A673 (cell line): ENCODE measurements around the gene ANXA2R. TPM values are rescaled to one million over a fixed set of nuclear protein-coding genes. Genes with fewer than 3 reads are reported as not detected.
A peak's percentile ranks its signal among the peaks of the same experiment; 100 is the strongest.
"Not testable (repeated sequence)": the region's sequence is repeated elsewhere in the genome, so short reads cannot be mapped to it uniquely, and the experiment has no call there.

ENCODE experiments used
- BruUV-seq: library from RNA; stranded (reverse); fragments of 400-500 nt; replicated peaks from 2 replicates; lab custom pipeline; 2021; lab: Mats Ljungman, UMichigan
- CTCF ChIA-PET: fragments of 300-600 bp; sonication (Branson Sonifier 250); formaldehyde crosslinking; loops from one replicate; lab custom pipeline; 2022; ENCODE audit warnings: antibody characterized with exemption; lab: Charles Lee
- POLR2A ChIA-PET: fragments of 300-600 bp; sonication (Branson Sonifier 250); formaldehyde crosslinking; loops from one replicate; lab custom pipeline; 2022; ENCODE audit warnings: antibody characterized with exemption; ENCODE audit not compliant: low non-redundant PET; lab: Charles Lee
- DNase-seq: peaks from one replicate; pipeline ENCODE4 v3.0.0-alpha.2; 2015; ENCODE audit warnings: low spot score
- H3K27ac ChIP-seq: fragments of 200-600 bp; sonication (generic); 2 replicates; pipeline ENCODE4 v1.5.1; 2016; ENCODE audit warnings: mixed run types, low read depth, mild to moderate bottlenecking, mixed read lengths, antibody characterized with exemption, low read length; ENCODE audit not compliant: poor library complexity, severe bottlenecking
- H3K27me3 ChIP-seq: fragments of 200-600 bp; sonication (generic); replicated peaks from 2 replicates; pipeline ENCODE4 v1.6.1; 2017; ENCODE audit warnings: mixed run types, low read depth, mild to moderate bottlenecking, mixed read lengths, antibody characterized with exemption, low read length; ENCODE audit not compliant: insufficient read depth, poor library complexity
- H3K36me3 ChIP-seq: fragments of 200-600 bp; sonication (generic); 2 replicates; pipeline ENCODE4 v1.6.1; 2016; ENCODE audit warnings: mixed run types, mild to moderate bottlenecking, mixed read lengths, antibody characterized with exemption, low read length; ENCODE audit not compliant: insufficient read depth, poor library complexity, severe bottlenecking
- H3K4me1 ChIP-seq: fragments of 200-600 bp; sonication (generic); 2 replicates; pipeline ENCODE4 v1.6.1; 2017; ENCODE audit warnings: mixed run types, mild to moderate bottlenecking, mixed read lengths, antibody characterized with exemption, low read length; ENCODE audit not compliant: insufficient read depth, poor library complexity, severe bottlenecking
- H3K4me3 ChIP-seq: fragments of 200-600 bp; sonication (generic); 2 replicates; pipeline ENCODE4 v1.5.1; 2016; ENCODE audit warnings: low read depth, mixed run types, mild to moderate bottlenecking, mixed read lengths, low read length; ENCODE audit not compliant: poor library complexity, severe bottlenecking
- H3K9me3 ChIP-seq: fragments of 200-600 bp; sonication (generic); 2 replicates; pipeline ENCODE4 v1.6.1; 2016; ENCODE audit warnings: mixed run types, low read depth, mild to moderate bottlenecking, mixed read lengths, antibody characterized with exemption, low read length; ENCODE audit not compliant: poor library complexity, severe bottlenecking
- CTCF ChIP-seq: fragments of 300-800, 200-600 bp; sonication (generic); conservative IDR thresholded peaks from 2 replicates; pipeline ENCODE4 v1.5.1; 2017; ENCODE audit warnings: low read depth, mild to moderate bottlenecking, antibody characterized with exemption, low read length, moderate library complexity, mixed read lengths
- EZH2 ChIP-seq: fragments of 200-600 bp; sonication (generic); IDR thresholded peaks from 2 replicates; pipeline ENCODE4 v1.6.1; 2017; ENCODE audit warnings: borderline replicate concordance, low read depth, mild to moderate bottlenecking, mixed read lengths, antibody characterized with exemption, low read length; ENCODE audit not compliant: poor library complexity, severe bottlenecking
- intact Hi-C: fragments of 100-400 bp; cut with micrococcal nuclease; formaldehyde crosslinking; loops from one replicate; pipeline ENCODE4 v1.10.0; 2022; ENCODE audit not compliant: unreplicated experiment
- total RNA-seq: library from RNA; stranded (reverse); gene quantifications from 2 replicates; pipeline ENCODE4 v1.2.3, GENCODE V29; 2021

Gene ANXA2R
- total RNA-seq, 1 experiment from 2014 or later = 1.4 TPM

GRCh38 chr5:43074987-43075318 is 34.8 kb upstream of the ANXA2R start:
- Histone ChIP-seq H3K4me1 (no peaks in the 10 kb centered on the region), H3K4me3 (no peak overlapping the region), H3K36me3 (peaks cover 10% of the 10 kb centered on the region), H3K27ac (no peak overlapping the region), H3K27me3 (no peaks in the 10 kb centered on the region), H3K9me3 (no peaks in the 10 kb centered on the region)
- BruUV-seq = no TSS peak
- DNase-seq = no peak
- intact Hi-C loops = loop anchor here (10.0 kb wide), 1 partner anchor 310 kb away; no protein-coding TSS in a partner anchor
- TF ChIP-seq EZH2 = no peak
- no peak for TF ChIP-seq CTCF
- CTCF ChIA-PET = no interaction called here
- POLR2A ChIA-PET = no interaction called here

GRCh38 chr5:43073597-43074546 is 33.8 kb upstream of the ANXA2R start:
- peak; percentile 62 for DNase-seq
- H3K4me1 ChIP-seq = peaks cover 6% of the 10 kb centered on the region
- H3K36me3 ChIP-seq = peaks cover 10% of the 10 kb centered on the region
- ChIA-PET POLR2A (no interaction called here), CTCF (no interaction called here)
- no peak overlapping the region for H3K4me3 ChIP-seq
- no peaks in the 10 kb centered on the region for H3K9me3 ChIP-seq
- BruUV-seq = no TSS peak
- intact Hi-C loops = loop anchor here (10.0 kb wide), 1 partner anchor 311 kb away; no protein-coding TSS in a partner anchor
- no peak overlapping the region for H3K27ac ChIP-seq
- TF ChIP-seq EZH2 (no peak), CTCF (peak; percentile 81)
- H3K27me3 ChIP-seq = no peaks in the 10 kb centered on the region

- peaks cover 10% of the 10 kb centered on the region for H3K36me3 ChIP-seq
- CTCF ChIA-PET, POLR2A ChIA-PET, H3K27me3 ChIP-seq, BruUV-seq, H3K4me3 ChIP-seq, DNase-seq, H3K27ac ChIP-seq, H3K9me3 ChIP-seq: not testable (repeated sequence)
- intact Hi-C loops = loop anchor here (5.0 to 10.0 kb wide), 2 partner anchors 38 to 235 kb away; no protein-coding TSS in a partner anchor
- H3K4me1 ChIP-seq = peaks cover 16% of the 10 kb centered on the region
These were observed 29.2 kb upstream of the ANXA2R start for GRCh38 chr5:43069401-43069720.
